ENCODE measurements around the gene ATXN2. TPM values are rescaled to one million over a fixed set of nuclear protein-coding genes. Genes with fewer than 3 reads are reported as not detected.

ATXN2 gene
- total and polyA plus RNA-seq, 3 donors from 2014 or later: 61.4 to 165 (median 145) TPM

DNA sequence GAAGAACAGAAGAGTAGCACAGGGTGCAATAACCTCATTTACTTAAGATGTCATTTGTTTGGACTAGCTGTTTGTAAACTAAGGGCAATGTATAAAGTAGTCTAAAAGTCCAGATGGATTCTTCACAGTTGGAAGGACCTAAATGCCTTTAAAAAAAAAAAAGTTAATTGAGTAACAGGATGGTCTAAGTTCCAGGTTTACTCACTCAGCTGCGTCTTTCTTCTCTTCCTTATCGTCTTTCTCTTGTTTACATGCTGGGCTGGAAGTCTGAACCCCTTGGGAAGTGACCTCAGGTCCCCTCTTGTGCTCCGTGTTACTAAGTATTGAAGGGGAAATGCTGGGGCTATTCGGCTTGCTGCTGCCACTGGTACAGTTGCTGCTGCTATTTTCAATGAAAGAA is 110.8 kb downstream of the ATXN2 start:
- H3K9me3 ChIP-seq: no peaks in the 10 kb centered on the region
- intact Hi-C loops (cut with DNase I; ENCODE audit: low total_unique reads): no loop called here
- 34 to 44% methylated on average over 4 of the region's 4 CpGs for WGBS, 2 donors
- peak overlapping the region in 1 of 2 donors; percentile 0 for H3K27ac ChIP-seq
- peaks cover 5% of the 10 kb centered on the region for H3K4me1 ChIP-seq
- DNase-seq: peak; percentile 72
- no peaks in the 10 kb centered on the region for H3K36me3 ChIP-seq (ENCODE audit: low read depth, missing control alignments)
- no peaks in the 10 kb centered on the region for H3K27me3 ChIP-seq
- no peak for TF ChIP-seq POLR2A (IDR thresholded peaks at IDR 0.05)
- TF ChIP-seq, protein P1, sequence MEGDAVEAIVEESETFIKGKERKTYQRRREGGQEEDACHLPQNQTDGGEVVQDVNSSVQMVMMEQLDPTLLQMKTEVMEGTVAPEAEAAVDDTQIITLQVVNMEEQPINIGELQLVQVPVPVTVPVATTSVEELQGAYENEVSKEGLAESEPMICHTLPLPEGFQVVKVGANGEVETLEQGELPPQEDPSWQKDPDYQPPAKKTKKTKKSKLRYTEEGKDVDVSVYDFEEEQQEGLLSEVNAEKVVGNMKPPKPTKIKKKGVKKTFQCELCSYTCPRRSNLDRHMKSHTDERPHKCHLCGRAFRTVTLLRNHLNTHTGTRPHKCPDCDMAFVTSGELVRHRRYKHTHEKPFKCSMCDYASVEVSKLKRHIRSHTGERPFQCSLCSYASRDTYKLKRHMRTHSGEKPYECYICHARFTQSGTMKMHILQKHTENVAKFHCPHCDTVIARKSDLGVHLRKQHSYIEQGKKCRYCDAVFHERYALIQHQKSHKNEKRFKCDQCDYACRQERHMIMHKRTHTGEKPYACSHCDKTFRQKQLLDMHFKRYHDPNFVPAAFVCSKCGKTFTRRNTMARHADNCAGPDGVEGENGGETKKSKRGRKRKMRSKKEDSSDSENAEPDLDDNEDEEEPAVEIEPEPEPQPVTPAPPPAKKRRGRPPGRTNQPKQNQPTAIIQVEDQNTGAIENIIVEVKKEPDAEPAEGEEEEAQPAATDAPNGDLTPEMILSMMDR (IDR thresholded peaks at IDR 0.05): no peak
- no peak overlapping the region for H3K4me3 ChIP-seq

DNA sequence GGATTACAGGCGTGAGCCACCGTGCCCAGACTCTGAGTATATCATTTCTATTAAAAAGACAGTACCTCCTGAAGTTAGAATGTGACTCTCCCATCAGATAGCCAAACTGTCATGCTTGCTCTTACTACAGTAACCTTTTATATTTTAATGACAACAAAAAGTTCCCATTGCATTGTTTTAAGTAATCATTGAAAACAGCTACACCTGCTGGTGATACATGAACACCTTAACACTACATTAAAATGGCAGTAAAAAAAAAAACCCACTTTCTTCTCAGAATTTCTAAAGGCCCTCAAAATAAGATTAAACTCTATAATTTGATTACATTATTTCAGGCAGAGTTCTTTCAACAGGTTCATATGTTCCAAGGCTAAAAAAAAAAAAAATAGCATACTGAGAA is 116.7 kb downstream of the ATXN2 start:
- Histone ChIP-seq H3K4me1 (no peaks in the 10 kb centered on the region), H3K27me3 (no peaks in the 10 kb centered on the region), H3K36me3 (ENCODE audit: low read depth, missing control alignments) (no peaks in the 10 kb centered on the region), H3K4me3 (no peak overlapping the region), H3K27ac (no peak overlapping the region), H3K9me3 (no peaks in the 10 kb centered on the region)
- intact Hi-C loops (cut with DNase I; ENCODE audit: low total_unique reads): no loop called here
- 96% methylated on average over 2 of the region's 2 CpGs for WGBS, 2 donors
- DNase-seq: no peak
- TF ChIP-seq POLR2A (IDR thresholded peaks at IDR 0.05): no peak
- TF ChIP-seq, protein P1 (IDR thresholded peaks at IDR 0.05): no peak

DNA sequence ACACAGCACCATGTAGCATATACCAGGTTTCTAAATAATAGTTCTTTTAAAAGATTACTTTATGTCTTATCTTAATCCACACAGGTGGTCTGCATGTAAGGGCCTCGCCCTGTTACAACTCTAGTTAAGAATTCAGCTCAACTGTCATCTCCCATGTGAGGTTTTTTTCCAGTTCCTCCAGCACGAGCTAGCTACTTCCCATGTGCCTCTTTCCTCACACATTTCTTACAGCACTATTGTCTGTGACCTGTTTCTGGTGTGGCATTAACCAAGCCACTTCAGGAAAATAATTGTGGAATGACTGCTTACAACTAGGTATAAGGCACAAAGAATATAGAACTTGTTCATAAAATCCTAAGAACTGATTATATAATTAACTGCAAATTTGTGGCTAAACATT is 127.9 kb downstream of the ATXN2 start:
- no peaks in the 10 kb centered on the region for H3K27me3 ChIP-seq
- TF ChIP-seq, protein P1 (IDR thresholded peaks at IDR 0.05): no peak
- TF ChIP-seq POLR2A (IDR thresholded peaks at IDR 0.05): no peak
- intact Hi-C loops (cut with DNase I; ENCODE audit: low total_unique reads): no loop called here
- no peaks in the 10 kb centered on the region for H3K4me1 ChIP-seq
- WGBS, 2 donors: 64 to 72% methylated on average over 2 of the region's 2 CpGs
- H3K4me3 ChIP-seq: no peak overlapping the region
- H3K9me3 ChIP-seq: no peaks in the 10 kb centered on the region
- no peaks in the 10 kb centered on the region for H3K36me3 ChIP-seq (ENCODE audit: low read depth, missing control alignments)
- no peak overlapping the region for H3K27ac ChIP-seq
- no peak for DNase-seq

DNA sequence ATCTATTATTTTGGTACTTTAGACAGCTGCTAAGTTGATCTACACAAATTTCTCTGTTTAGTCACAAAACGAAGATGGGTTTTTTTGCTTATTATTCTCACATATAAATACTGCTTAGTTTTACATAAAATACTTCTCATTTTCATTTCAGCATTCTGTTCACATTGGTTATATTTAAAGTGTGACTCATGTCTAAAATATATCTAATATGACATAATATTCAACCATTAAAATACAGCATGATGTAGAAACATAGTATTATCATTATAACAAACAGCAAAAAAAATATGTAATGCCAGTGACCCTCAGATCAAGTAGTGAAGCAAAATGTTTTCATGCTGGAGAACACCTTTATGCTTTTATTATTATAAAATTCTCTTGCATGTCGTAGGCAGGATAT is 129.7 kb downstream of the ATXN2 start:
- H3K27ac ChIP-seq: no peak overlapping the region
- H3K36me3 ChIP-seq (ENCODE audit: low read depth, missing control alignments): no peaks in the 10 kb centered on the region
- intact Hi-C loops (cut with DNase I; ENCODE audit: low total_unique reads): no loop called here
- TF ChIP-seq, protein P1 (IDR thresholded peaks at IDR 0.05): no peak
- TF ChIP-seq POLR2A (IDR thresholded peaks at IDR 0.05): no peak
- H3K4me3 ChIP-seq: no peak overlapping the region
- no peaks in the 10 kb centered on the region for H3K27me3 ChIP-seq
- no peaks in the 10 kb centered on the region for H3K9me3 ChIP-seq
- no peaks in the 10 kb centered on the region for H3K4me1 ChIP-seq
- DNase-seq: no peak
- WGBS, 2 donors: 88% methylated on average over 2 of the region's 2 CpGs

DNA sequence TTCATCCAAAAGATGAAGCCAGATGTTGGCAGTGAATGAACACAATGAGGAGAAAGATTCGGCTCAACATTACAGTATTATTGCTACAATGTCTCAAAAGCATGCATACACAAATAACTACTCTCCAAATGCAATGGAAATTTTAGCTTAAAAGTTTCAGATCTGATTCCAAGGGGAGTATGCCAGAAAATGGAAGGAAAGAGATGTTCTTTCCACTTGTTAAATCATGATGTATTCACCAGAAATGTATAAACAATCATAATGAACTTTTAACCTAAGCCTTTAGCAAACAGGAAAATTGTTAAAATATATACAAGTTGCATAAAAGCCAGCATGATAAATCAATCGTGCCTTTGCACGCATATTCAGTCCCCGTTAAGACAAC is 131.3 kb downstream of the ATXN2 start:
- 29 to 40% methylated on average over 4 of the region's 4 CpGs for WGBS, 2 donors
- TF ChIP-seq POLR2A (IDR thresholded peaks at IDR 0.05): no peak
- TF ChIP-seq, protein P1 (IDR thresholded peaks at IDR 0.05): no peak
- Histone ChIP-seq H3K27me3 (no peaks in the 10 kb centered on the region), H3K4me3 (no peak overlapping the region), H3K36me3 (ENCODE audit: low read depth, missing control alignments) (no peaks in the 10 kb centered on the region), H3K9me3 (no peaks in the 10 kb centered on the region), H3K4me1 (no peaks in the 10 kb centered on the region), H3K27ac (peak overlapping the region in 1 of 2 donors; percentile 58)
- intact Hi-C loops (cut with DNase I; ENCODE audit: low total_unique reads): no loop called here
- DNase-seq: no peak
